ENCODE results near the gene CACNA1S. TPM values are rescaled to one million over a fixed set of nuclear protein-coding genes. Genes with fewer than 3 reads are reported as not detected.

CACNA1S gene
- polyA plus RNA-seq, 1 donor from 2014 or later = not detected

Other genes starting within 250 kb of the CACNA1S start
- gene GPR25, start 239.4 kb downstream of the CACNA1S start, polyA plus RNA-seq = 41.1 TPM
- not detected for gene INAVA, start 217.5 kb downstream of the CACNA1S start, polyA plus RNA-seq
- gene KIF21B, start 88.7 kb downstream of the CACNA1S start, polyA plus RNA-seq = 5.6 TPM
- gene ASCL5, start 14.8 kb upstream of the CACNA1S start, polyA plus RNA-seq = not detected
- 25.4 TPM for gene TMEM9, start 42.0 kb upstream of the CACNA1S start, polyA plus RNA-seq
- gene IGFN1, start 78.4 kb upstream of the CACNA1S start, polyA plus RNA-seq = not detected
- gene PKP1, start 171.1 kb upstream of the CACNA1S start, polyA plus RNA-seq = not detected

All from IgD-negative memory B cell (primary cell).